Iris pigment epithelial cell (primary cell): ENCODE results near the gene GEMIN4.
A peak's percentile ranks its signal among the peaks of the same experiment; 100 is the strongest.
"Not testable (repeated sequence)": the region's sequence is repeated elsewhere in the genome, so short reads cannot be mapped to it uniquely, and the experiment has no call there.

Experiments
- DNase-seq: peaks from one replicate; pipeline ENCODE4 v3.0.0-alpha.2; 2011; ENCODE audit warnings: low read depth

Gene GEMIN4

GRCh38 chr17:778096-778495 lies 26.0 kb upstream of the GEMIN4 start:
- no peak for DNase-seq

- no peak for DNase-seq
Observed at GRCh38 chr17:774313-774584, 22.2 kb upstream of the GEMIN4 start.

- DNase-seq = no peak
Observed at GRCh38 chr17:773467-774312, 21.6 kb upstream of the GEMIN4 start.

- no peak for DNase-seq
Observed at GRCh38 chr17:773016-773415, 21.0 kb upstream of the GEMIN4 start.

GRCh38 chr17:767076-767475 lies 15.0 kb upstream of the GEMIN4 start:
- no peak for DNase-seq

GRCh38 chr17:760371-760770 lies 8.3 kb upstream of the GEMIN4 start:
- DNase-seq = no peak

GRCh38 chr17:759964-760363 lies 7.9 kb upstream of the GEMIN4 start:
- no peak for DNase-seq

GRCh38 chr17:756010-756567 lies 4.0 kb upstream of the GEMIN4 start:
- DNase-seq = not testable (repeated sequence)

- not testable (repeated sequence) for DNase-seq
Observed at GRCh38 chr17:755319-755961, 3.4 kb upstream of the GEMIN4 start.

GRCh38 chr17:753418-753817 lies 1.4 kb upstream of the GEMIN4 start:
- no peak for DNase-seq

GRCh38 chr17:752620-753219 lies 656 bp upstream of the GEMIN4 start:
- DNase-seq = peak; percentile 64

- peak; percentile 66 for DNase-seq
Observed at GRCh38 chr17:751269-752001, 629 bp downstream of the GEMIN4 start.

- no peak for DNase-seq
Observed at GRCh38 chr17:750431-751037, 1.5 kb downstream of the GEMIN4 start.

- not testable (repeated sequence) for DNase-seq
Observed at GRCh38 chr17:749359-749758, 2.7 kb downstream of the GEMIN4 start.

- DNase-seq = not testable (repeated sequence)
Observed at GRCh38 chr17:748604-749003, 3.5 kb downstream of the GEMIN4 start.

- no peak for DNase-seq
Observed at GRCh38 chr17:746783-747629, 5.1 kb downstream of the GEMIN4 start.

- no peak for DNase-seq
Observed at GRCh38 chr17:746181-746580, 5.9 kb downstream of the GEMIN4 start.

GRCh38 chr17:745406-745805 lies 6.7 kb downstream of the GEMIN4 start:
- no peak for DNase-seq

GRCh38 chr17:744937-745336 lies 7.1 kb downstream of the GEMIN4 start:
- no peak for DNase-seq

GRCh38 chr17:743139-743538 lies 8.9 kb downstream of the GEMIN4 start:
- DNase-seq = no peak
